NCI-H1048 (cell line): ENCODE results near the gene MISP.

Source experiments
- DNase-seq: peaks from one replicate; lab custom pipeline; 2025; lab: John Stamatoyannopoulos, UW

The MISP gene

DNA sequence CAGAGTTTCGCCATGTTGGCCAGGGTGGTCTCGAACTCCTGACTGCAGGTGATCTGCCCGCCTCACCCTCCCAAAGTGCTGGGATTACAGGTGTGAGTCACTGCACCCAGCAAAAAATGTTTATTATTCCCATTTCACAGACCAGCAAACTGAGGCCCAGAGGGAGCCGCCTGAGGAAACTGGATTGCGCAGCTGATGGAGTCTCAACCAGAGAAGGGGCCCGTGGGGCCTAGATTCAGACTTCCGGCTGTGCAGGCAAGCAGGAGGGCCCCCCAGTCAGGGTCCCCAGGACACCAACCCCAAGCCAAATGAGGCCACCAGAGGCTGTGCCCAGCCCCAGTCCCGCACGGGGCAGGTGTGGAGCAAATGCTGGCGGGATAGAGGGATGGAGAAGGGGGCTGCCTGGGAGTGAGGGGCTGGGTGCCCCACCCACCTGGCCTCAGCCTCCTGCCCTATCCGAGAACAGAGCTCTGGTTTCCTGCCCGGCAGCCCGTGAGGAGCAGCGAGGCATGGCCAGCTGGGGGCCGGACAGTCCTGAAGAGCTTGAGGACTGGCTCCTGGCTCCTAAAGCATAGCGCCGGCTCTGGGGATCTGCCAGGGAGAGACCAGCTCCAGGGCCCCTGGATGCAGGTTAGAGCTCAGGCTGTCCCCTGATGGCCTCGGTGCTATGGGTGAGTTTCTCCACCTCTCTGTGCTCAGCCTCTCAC is 22.0 kb downstream of the MISP start:
- DNase-seq, result no peak

DNA sequence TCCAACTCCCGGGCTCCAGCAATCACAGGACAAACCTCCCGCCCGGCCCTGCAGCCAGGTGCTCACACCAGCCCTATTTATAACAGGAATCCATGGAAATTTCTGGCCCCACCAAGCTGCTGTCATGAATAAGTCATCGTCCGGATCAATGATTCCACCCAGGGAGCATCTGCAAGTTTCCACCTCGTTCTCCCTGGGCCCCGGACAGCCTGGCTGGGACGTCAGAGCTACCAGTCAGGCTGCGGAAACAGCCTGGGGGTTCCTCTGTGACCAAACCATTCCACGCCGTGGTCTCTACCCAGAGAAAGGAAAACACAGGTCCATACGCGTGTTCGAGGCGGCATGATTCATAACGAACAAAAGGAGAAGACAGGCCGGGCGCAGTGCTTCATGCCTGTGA is 25.6 kb downstream of the MISP start:
- no peak for DNase-seq

DNA sequence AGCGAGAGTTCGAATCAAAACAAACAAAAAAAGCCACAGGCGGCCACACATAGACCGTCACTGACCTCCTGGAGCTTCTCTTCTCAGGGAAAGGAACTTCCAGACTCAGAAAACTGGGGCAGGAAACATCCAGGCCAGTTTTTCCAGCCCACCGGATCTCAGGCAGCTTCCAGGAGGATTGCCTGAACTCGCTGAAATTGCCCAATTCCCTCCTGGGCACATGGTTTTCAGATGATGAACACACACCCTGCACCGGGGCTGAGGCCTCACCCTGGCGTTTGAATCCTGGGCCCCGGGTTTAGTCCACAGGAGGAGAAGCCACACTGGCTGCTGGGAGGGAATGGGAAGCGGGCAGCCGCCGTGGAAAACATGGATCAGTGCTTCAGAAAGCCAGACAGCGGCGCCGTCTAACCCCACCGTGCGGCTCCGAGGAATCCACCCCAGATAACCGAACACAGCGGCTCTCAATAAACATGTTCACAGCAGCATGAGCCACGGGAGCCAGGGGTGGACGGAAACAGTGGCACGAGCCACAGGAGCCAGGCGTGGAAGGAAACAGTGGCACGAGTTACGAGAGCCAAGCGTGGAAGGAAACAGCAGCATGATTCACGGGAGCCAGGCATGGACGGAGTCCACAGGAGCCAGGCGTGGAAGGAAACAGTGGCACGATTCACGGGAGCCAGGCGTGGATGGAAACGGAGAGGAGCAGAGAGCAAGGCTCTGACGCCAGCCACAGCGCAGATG is 28.2 kb downstream of the MISP start:
- DNase-seq, result no peak

DNA sequence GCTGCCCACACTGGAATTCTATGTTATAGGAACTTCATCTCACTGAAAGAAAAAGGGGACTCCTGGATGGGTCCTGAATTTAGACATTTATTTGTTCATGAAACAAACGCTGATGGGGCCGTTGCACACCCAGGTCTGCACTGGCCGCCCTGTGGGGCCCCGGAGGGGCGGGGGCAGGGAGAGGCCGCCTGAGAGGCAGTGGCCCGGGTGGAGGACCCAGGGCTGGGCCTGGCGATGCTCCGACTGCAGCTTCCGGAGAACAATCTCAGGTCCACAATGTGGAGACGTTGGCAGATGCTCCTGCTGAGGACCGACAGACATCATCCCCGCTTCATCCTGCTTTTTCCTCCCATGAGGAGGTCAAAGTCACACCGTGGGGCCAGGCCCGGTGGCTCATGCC is 30.0 kb downstream of the MISP start:
- no peak for DNase-seq

DNA sequence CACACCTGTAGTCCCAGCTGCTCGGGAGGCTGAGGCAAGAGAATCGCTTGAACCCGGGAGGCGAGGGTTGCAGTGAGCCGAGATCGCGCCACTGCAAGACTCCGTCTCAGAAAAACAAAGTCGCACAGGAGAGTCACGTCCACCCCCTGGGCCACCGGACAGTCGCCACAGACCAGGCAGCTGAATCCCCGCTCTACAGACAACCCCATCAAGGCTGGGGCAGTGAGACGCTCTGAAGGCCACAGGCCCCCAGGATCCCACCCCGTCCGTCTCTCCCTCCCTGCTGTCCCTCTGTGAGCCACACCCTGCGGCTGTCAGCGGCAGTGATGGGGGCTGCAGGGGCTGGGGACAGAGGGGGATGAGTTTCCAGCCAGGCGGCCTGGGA is 30.9 kb downstream of the MISP start:
- DNase-seq, result no peak

DNA sequence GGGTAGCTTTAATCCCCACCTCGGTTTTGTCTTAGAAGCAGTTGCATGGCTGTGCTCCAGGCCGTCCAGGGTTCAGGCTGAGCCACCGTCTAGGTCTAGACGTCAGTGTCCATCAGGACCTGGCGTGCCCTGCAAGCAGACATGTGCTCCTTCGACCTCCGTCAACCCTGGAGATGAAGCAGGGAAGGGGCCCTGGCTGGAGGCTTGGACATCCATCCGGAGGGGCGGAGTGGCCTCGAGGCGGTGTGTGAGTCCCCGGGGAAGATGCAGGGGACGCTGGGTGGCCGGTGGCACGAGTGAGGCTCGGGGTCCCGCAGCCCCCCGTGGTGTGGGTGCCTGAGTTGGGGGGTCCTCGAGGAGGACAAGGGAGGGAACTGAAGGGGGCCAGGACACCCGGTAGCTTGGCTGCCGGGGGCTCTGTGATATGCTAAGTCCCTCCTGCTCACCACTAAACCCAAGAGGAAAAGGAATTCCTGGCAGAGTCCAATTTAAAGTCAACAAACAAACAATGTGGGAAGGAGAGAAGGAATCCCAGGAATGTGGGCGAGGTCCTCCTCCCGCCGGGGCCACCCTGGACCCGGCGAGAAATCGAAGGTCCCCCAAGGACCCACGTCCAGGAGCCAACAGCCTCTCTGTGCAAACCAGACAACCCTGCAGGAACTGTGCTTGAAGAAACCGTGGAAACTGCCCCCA is 31.4 kb downstream of the MISP start:
- DNase-seq, result no peak

DNA sequence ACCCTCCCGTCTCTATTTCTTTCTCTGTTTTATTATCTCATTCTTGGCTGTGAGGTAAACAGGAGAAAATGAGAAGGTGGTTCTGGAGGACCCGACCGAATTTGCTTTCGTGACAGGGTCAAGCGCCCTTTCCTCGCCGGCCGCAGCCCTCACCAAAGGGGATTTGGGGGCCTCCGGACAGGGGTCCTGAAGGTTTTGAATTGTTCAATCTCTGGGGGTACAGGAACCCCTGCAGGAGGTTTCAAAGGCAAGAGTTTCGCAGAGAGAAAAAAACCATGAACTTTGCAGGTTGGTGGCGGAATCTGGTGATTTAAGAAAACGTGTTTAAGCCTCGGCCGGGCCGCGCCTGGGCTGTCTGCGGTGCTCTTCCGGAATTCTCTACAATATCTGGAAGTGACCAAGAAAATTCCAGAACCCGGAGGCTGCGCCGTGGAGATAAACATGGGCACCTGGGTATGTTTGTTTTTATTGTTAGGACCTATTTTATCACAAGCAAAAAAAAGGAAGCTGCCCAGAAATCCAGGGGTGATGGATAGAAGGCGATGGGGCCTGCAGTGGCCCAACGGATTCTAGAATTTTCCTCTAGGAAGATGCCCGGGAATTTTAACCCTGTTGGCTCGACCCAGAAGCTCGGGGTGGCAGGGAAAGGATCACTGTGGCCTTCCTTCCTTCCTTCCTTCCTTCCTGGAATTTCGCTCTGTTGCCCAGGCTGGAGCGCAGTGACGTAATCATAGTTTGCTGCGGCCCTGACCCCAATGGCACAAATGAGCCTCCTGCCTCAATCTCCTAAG is 32.2 kb downstream of the MISP start:
- DNase-seq, result no peak

DNA sequence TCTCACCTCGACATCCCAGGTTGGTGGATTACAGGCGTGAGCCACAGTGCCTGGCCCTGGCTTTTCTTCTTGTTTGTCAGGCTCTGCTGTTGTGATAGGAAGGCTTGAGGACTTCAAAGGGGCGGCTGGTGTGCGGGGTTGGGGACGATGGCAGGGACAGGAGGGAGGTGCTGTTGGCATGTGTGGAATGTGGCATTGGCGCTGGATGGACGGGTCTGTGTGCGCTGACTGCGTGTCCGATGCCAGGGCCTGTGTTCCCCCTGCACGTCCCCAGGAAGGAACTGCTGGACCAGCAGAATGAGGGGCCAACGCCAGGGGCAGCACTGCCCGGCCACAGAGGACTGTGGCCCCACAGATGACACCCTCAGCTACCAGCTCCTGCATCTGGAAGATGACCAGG is 33.6 kb downstream of the MISP start:
- no peak for DNase-seq

DNA sequence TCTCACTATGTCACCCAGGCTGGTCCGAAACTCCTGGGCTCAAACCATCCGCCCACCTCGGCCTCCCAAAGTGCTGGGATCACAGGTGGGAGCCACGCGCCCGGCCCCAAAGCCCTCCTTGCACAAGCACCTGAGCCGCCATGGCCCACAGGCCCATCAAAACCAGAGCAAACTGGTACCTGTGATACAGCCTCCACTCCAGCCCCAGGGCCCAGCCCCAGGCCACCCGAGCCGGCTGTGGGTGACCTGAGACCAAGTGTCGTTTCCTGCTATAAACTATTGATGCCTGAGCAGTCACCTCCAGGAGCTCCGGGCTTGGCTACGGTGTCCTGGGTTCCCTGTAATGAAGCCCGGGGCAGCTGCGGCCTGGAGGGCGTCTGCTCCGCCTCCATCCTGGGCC is 36.6 kb downstream of the MISP start:
- no peak for DNase-seq

DNA sequence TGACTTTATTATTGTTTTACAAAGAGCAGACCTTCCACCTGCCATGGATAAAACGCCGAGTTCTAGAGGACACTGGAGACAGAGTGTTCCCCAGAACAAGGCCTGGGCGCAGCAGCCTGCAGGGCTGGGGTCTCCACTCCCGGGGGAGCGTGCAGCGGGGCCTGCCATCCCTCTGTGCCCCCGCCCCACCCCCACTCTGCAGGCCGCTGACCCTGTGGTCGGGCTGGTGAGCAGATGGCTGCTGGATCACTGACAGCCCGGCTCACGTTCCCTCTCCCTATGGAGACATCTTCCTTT is 37.7 kb downstream of the MISP start:
- DNase-seq, result no peak

DNA sequence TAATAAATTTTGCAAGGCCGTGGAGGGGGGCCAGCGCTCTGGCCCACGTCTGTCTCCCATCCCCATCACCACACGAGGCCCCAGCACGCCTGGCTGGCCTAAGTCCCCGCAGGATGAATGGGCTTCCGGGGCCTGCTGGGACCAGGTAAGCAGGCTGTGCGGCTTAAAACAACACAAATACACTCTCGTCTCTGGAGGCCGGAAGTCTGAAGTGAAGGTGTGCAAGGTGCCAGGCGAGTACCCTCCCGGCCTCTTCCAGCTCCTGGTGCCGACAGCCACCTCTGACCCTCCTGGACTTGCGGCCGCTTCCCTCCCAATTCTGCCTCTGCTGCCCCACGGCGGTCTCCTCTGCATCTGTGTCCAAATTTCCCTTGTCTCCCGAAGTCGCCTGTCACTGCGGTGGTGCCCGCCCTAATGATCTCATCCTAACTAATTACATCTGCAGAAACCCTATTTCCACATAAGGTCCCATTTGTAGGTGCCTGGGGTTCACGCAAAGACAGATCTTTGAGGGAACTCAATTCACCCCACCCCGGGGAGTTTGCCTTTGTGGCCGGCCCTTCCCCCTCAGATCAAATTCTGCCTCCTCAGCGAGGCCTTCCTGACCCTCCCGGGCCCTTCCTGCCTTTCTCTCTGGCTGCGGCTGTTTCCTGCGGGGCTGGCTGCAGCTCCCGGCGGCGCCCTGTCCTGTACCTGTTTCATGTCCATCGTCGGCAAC is 38.2 kb downstream of the MISP start:
- no peak for DNase-seq

DNA sequence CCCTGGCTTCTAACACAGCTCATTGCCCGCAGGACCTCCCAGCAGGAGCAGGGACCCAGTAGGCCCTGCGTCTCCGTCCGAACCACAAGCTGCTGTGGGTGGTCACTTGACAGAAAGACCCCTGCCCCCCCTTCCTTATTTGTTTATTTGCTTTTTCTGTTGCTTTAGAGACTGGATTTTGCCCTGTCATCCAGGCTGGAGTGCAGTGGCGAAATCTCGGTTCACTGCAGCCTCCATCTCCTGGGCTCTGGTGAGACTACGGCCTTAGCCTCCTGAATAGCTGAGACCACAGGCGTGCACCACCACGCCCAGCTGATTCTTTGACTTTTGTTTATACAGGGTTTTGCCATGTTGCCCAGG is 38.8 kb downstream of the MISP start:
- DNase-seq, result no peak

DNA sequence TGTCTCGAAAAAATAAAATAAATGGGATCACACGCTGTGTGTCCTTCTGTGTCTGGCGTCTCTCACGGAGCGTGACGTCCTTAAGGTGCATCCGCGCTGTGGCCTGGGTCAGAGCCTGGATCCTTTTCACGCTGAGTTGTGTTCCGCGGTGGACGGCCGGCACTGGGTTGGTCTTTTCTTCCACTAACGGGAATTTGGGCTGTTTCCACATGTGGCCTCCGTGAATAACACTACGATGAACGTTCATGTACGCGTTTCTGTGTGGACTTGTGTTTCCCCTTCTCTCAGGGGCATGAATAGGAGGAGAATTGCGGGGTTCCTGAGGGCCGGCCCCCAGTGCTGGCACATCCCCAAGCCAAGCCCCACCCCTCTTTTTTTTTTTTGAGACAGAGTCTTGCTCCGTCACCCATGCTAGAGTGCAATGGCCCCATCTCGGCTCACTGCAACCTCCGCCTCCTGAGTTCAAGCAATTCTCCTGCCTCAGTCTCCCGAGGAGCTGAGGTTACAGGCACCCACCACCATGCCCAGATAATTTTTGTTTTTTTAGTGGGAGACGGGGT is 40.2 kb downstream of the MISP start:
- no peak for DNase-seq

DNA sequence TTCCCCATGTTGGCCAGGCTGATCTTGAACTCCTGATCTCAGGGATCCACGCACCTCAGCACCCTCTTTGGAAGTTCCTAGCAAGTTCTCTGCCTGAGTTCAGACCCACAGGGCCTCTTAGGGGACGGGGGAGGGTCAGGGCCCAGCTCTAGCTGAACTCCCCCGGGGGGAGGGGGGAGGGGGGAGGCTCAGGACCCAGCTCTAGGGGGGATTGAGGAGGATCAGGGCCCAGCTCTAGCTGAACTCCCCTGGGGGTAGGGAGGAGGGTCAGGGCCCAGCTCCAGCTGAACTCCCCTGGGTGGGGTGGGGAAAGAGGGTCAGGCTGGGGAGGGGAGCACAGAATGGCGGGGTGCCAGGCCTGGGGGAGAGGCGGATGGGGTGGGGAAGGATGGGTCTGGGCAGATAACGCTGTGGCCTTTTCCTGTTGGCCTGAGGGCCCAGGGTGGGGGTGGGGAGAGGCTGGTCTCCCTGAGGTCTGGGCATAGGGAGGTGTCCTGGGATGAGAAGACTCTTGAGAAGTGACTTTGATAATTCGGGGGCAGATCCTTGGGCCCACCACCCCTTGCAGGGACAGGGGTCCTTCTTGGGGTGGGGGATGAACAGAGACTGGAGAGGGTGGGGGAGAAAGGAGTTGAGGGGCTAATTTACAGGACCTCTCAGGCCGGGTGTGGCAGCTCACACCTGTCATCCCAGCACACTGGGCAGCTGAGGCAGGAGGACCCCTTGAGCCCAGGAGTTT is 40.8 kb downstream of the MISP start:
- DNase-seq, result no peak

DNA sequence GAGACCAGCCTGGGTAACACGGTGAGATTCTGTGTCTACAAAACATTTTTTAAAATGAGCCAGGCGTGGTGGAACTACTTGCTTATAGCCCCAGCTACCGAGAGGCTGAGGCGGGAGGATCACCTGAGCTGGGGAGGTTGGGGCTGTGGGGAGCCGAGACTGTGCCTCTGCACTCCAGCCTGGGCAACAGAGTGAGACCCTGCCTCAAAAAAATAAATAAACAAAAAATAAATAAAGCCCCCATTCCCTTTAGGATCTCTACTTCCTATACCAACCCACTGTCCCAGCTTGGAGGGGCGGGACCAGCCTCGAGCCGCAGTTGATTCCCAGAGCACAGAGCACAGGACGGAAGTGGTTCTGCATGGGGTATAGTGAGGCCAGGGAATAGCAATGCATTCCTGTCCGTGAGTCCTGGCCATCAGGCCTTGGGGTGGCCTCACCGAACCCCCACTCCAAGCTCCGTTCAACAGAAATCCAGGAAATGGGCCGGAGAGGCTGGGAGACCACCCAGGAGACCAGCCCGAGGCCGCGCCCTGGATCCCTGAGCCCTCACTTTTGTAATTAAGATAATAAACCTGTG is 41.5 kb downstream of the MISP start:
- DNase-seq, result no peak

DNA sequence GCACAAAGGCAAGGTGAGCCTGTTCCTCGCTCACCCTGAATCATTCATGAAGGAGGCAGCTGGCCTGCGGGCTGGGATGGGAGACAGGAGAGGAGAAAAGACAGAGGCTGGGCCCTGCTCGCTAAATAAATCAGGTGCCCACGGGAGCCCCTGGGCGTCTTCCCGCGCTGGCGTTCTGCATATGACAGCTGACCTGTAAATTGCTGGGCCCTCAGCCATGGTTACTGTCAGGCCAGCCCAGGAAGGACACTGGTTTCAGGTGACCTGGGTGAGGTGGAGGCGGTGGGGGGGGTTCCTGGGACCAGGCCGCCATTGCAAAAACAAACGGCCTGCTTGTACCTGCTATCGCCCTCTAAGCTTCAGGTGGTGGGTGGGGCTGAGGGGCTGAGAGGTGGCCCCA is 42.9 kb downstream of the MISP start:
- DNase-seq, result no peak

DNA sequence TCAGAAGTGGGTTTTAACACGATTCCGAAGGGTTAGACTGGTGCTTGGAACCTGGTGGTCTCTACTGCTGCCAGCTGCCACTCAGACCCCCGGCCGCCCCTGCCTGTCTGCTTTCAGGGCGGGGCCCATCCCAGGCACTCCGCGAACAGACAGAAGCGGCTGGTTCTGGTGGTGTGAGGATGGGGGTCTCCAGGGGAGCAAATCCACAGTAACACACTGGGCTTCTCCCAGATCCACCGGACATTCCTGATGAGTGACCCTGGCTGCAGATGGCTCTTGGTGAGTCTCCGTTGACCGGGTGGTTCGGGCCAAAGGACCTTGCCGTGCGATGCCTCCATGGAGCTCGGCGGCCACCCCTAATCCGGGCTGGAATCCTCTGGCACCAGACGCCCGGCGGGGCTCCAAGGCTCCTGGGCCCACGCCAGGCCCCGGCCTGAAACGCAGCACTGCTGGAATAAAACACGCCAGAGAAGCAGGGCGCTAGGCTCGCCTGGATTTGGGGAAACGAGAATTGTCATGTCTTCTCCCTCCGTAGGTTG is 44.2 kb downstream of the MISP start:
- DNase-seq, result no peak

DNA sequence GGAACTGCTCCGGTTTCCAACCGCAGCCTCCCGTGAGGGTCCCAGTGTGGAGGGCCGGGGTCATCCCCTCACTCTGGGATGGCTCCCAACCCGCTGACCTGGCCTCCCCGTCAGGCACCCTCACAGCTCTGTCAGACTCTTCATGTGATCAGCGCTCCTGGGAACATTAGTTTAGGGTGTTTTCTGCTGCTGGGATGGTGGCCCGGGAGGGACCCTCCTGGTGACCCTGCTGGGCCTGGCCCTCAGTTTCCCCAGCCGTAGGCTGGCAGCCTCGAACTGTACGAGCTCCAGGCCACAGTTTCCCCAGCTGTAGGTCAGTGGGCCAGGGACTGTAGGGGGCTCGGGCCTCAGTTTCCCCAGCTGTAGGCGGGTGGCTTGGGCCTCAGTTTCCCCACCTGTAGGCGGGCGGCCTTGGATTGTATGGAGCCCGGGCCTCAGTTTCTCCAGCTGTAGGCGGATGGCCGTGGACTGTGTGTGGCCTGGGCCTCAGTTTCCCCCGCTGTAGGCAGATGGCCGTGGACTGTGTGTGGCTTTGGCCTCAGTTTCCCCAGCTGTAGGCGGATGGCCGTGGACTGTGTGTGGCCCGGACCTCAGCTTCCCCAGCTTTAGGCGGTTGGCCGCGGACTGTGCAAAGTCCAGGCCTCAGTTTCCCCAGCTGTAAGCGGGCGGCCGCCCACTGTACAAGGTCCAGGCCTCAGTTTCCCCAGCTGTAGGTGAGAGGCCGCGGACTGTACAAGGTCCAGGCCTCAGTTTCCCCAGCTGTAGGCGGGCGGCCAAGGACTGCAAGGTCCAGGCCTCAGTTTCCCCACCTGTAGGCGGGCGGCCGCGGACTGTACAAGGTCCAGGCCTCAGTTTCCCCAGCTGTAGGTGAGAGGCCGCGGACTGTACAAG is 45.0 kb downstream of the MISP start:
- no peak for DNase-seq
